HG02759 (cell line): ENCODE data around the gene RAB9A.
A peak's percentile ranks its signal among the peaks of the same experiment; 100 is the strongest.
"Not testable (repeated sequence)": the region's sequence is repeated elsewhere in the genome, so short reads cannot be mapped to it uniquely, and the experiment has no call there.

ENCODE experiments used
- ATAC-seq: cut with Tn5 transposase; IDR thresholded peaks from one replicate; pipeline ENCODE4 v1.9.1; 2021; ENCODE audit warnings: mild to moderate bottlenecking, moderate library complexity; ENCODE audit not compliant: unreplicated experiment

The RAB9A gene

DNA sequence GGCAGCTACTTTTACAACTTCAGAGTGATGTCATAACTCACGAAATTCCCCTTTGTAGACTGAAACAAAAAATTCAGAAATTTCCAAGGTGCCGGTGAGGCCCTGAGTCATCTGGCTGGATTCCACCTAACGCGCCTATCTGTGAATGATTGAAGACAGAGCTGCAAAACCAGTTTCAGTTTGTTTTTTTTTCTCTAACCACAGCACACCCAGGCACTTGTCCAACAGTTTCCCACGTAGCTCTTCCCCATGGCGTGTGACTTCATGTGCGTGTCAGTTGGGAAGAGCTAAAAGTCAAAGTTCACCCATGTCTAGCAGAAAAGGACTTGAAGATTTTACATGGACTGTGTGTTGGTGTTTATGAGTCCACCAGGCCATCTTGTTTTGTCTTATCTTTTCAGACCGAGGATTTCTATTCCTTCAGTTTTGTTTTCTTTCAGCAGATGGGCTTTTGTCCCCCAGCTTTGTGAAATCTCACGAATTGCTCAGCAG lies 19.6 kb upstream of the RAB9A start:
- peak; percentile 71 for ATAC-seq

DNA sequence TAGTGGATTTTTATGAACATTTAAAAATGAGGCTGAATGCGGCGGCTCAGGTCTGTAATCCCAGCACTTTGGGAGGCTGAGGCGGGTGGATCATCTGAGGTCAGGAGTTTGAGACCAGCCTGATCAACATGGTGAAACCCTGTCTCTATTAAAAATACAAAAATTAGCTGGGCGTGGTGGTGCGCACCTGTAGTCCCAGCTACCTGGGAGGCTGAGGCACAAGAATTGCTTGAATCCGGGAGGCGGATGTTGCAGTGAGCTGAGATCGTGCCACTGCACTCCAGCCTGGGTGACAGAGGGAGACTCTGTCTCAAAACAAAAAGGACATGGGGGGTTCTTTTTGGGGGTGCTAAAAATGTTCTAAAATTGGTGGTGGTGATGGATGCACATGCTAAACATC lies 19.2 kb upstream of the RAB9A start:
- ATAC-seq = not testable (repeated sequence)

DNA sequence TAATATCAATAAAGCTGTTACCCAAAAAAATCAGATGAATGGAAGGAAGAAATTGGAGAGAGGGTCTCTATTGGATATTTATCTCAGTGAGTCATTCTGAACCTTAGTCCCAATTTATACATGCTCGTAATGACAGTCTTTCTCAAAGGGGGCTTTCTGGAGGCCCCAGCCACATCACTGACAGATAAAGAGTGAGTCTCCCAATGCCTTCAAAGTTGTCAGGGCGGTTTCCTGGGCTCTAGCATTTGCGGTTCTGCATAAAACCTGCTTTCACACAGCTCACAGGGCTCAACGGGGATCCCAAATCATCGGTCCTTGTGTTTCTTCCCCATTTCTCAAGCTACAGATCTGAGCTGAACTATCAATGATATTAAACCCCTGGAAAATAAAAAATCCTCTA lies 18.7 kb upstream of the RAB9A start:
- ATAC-seq = no peak

DNA sequence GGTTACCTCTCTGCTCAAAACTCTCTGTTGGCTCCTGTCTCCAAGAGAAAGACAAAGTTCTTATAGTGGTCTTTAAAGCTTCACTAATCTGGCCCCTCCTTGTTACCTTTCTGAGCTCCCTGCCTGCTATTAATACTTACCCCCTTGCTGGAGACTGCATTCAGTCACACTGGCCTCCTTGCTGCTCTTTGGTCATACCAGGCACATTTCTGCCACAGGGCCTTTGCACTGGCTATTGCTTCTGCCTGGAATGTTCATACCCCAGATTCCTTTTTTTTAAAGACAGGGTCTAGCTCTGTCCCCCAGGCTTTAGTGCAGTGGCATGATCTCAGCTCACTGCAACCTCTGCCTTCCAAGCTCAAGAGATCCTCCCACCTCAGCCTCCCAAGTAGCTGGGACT lies 15.9 kb upstream of the RAB9A start:
- no peak for ATAC-seq

DNA sequence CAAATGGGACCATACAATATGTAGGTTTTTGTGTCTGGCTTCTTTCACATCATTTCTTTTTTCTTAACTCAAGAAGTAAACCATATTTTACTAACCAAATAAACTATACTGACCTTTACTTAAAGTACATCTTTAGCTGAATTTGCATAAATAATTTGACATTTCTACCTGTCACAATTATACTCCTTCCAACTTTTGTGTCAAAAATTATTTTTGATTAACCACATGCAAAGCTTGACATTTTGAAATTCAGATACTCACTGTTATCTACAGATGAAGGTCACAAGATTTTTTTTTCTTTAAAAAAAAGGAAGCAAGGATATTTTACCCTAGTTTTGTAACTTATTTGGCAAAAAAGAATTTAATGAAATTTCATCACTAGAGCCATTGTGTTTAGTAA lies 12.0 kb upstream of the RAB9A start:
- no peak for ATAC-seq

DNA sequence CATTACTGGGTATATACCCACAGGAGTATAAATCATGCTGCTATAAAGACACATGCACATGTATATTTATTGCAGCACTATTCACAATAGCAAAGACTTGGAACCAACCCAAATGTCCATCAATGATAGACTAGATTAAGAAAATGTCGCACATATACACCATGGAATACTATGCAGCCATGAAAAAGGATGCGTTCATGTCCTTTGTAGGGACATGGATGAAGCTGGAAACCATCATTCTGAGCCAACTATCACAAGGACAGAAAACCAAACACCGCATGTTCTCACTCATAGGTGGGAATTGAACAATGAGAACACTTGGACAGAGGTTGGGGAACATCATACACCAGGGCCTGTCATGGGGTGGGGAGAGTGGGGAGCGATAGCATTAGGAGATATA lies 9.2 kb upstream of the RAB9A start:
- not testable (repeated sequence) for ATAC-seq

DNA sequence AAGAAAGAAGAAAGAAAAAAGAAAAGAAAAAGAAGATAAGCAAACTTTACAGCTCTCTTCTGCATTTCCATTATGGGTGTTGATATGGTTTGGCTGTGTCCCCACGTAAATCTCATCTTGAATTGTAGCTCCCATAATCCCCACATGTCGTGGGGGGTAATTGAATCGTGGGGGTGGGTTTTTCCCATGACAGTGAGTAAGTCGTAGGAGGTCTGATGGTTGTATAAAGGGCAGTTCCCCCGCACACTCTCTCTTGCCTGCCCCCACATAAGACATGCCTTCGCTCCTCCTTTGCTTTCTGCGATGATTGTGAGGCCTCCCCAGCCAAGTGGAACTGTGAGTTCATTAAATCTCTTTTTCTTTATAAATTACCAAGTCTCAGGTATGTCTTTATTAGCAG lies 7.3 kb upstream of the RAB9A start:
- no peak for ATAC-seq

DNA sequence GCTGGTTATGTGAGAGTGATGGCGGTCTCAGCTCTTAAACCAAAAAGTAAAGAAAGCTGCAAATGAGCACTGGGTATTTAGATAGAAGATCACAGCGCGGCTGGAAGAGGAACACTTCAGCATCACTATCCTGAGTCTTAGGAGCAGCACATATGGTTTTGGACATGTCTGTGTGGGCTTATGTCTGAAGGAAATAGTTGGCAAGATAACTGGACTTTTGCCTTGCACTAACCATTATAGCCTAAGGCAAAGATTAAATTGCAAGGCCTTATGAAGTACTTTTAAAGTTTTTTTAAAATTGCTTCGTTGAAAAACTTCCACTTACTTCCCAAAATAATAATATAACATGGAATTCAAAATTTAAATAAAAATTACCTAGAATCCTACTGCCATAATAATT lies 4.6 kb upstream of the RAB9A start:
- ATAC-seq = no peak

DNA sequence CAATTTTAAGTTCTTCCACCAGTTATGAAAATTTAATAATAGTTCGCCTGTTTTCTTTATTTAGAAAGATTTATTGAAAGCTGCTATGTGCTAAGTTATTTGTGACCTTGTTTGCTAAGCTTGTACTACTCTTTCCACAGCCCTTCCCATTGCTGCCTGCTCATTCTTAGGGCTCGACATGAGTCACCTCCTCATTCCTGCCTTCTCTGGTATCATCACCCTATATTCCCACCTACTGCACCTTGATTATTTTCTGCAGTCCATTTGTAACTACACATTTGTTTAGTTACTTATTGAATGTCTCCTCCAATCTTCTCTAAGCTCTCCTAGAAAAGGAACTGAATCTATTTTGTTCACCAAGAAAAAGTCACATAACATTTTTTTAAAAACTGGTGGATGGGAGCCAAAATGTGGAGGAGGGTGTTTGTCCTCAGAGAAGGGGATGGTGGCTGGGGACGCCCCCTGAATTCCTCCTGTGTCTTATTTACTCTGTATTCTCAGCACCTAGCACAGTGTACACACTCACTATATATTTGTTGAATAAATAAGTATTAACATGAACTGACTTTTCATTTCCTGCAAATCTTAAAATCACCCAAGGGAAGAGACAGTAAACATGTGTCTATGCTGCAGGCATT lies 3.7 kb upstream of the RAB9A start:
- no peak for ATAC-seq

DNA sequence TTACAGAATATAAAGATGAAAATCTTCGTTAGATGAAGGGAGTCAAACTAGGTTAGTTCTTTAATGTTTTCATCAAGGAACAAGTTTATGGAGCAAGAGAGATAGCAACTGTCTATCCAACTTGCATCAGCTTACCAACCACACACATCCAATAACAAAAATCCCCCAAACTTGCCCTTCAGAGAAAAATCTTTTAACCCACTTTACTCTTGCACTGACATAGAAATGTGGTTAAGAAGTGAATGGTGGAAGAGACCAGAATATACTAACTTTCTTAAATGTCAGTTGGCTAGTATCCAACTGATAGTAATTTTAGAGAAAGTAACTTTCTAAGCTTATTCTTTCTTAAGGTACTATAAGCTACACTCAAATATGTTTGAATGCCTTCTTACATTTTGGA lies 1.7 kb upstream of the RAB9A start:
- no peak for ATAC-seq

DNA sequence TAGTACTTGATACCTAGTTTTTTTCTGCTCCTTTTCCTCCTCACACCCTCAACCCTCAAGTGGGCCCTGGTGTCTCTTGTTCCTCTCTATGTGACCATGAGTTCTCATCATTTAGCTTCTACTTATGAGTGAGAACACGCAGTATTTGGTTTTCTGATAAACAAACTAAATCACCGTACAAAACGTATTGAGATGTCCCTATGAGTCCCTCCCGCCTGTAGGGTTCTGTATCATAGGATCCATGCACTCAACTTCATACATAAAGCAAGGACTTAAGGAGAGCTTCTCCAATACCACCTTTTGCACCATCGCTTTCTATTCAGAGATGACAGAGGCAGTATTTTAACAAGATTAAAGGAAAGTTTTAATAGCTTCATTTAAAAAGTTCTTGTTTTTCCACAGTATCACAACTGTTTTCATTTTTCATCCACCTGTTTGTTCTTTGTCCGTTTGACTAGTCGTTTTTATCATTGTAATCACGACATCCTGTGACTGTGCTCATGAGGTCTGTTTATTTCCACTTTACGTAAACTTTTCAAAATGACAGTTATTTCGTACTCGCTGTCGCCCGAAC lies 457 bp upstream of the RAB9A start:
- no peak for ATAC-seq

DNA sequence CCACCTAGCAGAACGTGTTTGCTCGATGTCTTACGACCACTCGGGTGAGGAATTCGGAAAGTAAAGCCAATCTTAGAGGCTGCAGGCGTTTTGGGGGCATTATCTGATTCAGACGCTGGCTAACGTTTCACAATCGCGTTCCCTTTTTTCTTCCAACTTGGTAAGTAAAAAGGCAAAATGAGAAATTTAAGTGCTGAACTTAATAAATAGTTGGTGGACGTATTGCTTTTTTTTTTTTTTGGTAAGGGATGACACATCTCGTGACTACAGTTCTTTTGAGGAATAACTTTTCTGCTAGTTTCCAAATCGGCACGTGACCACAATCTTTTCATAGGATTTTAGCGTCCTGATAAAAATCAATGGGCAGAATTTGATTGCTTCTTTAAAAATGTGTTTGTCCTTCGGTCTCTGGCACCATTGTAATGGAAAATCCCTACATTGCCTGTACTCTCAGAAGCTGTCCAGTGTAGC lies 848 bp downstream of the RAB9A start:
- ATAC-seq = no peak

DNA sequence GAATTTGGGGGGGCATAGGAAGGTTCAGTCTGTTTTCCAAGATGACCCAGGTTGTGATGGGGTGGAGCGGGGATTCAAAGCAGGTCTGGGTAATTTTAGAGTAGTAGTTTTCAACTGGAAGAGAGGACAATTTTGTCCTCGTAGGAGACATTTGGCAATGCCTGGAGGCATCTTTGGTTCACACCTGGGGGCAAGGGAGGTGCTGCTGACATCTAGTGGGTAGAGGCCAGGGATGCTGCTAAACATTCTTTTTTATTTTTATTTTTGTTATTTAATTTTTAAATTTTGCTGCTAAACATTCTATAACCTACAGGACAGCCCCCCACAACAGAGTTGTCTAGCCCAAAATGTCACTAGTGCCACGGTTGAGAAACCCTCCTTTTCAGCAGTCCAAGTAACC lies 1.9 kb downstream of the RAB9A start:
- no peak for ATAC-seq

DNA sequence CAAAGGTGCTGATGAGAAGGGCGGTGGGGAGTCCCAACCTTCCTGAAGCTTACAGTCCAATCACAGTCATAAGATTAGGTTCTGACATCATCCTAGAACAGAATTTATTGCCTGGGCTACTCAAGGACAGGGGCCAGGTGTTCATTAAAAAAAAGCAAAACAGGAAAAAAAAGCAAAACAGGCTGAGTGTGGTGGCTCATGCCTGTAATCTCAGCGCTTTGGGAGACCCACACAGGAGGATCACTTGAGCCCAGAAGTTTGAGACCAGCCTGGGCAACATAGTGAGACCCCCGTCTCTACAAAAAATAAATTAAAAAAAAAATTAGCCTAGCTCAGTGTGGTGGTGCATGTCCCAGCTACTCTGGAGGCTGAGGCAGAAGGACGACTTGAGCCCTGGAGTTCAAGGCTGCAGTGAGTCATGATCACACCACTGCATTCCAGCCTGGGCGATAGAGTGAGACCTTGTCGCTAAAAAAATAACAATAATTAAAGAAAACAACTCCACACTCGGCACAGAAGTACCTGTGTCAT lies 3.0 kb downstream of the RAB9A start:
- ATAC-seq = no peak

DNA sequence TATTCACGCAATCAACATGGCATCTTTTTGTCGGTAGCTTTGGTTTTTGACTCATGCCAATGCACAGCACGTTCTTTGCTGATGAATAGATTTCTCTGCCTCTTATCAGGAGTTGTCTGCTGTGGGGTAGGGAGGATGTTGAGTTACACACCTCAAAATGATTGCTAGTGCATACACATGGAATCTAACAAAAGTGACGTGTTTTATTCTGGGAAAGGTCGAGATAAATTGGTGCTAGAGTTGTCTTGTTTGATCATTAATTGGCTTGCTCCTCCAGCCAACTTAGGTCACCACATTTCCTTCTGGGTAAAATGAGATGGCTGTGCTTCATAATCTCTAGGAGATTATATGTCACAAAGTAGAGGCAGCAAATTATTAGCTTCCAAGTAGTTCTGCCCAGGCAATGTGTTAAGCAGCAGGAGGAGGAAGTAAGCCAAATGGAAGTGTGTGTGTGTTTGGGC lies 3.9 kb downstream of the RAB9A start:
- no peak for ATAC-seq

DNA sequence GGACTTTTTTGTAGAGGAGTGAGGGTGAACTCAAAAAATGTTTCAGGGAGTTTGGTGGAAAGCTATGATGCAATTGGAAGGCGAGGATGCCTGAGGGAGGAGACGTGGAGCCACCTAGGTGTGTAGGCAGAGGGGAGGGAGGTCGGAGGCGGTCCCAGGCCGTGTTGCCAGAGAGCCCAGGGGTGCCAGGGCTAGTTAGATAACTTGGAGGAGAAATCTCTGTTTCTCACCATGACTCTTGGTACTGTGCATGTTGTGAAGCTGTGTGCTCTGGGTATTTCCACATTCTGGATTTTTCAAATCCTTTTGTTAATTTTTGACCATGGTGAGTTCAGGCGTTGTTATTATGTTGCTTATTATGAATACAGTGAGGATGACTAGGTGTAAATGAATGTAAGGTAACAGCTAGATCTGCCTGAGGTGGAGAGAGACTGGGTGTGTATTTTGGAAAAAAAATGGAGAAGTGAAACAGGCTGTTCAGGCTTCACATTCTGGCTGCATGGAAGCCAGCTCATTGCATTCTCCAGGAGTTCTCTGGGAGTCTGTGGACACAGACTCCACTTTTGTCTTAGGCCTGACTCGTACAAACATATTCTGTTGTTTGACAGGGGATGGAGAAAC lies 4.5 kb downstream of the RAB9A start:
- no peak for ATAC-seq

DNA sequence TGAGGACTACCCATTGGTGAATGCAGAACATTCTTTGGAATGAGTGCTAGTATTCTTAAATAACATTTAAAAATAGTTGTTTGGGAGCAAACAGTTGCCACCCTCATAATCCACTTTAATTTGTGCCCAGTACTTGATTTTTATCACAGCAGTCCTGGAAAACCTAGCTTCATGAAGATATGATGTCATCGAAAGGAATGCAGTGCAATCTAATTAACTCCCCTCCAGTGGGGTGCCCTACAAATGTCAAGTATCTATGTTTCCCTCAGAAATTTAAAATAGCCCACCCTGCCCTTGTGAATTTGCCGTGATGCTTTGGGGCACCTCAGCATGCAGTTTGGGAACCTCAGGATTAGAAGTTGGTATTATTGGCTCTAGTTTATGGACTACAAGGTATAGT lies 5.4 kb downstream of the RAB9A start:
- no peak for ATAC-seq

DNA sequence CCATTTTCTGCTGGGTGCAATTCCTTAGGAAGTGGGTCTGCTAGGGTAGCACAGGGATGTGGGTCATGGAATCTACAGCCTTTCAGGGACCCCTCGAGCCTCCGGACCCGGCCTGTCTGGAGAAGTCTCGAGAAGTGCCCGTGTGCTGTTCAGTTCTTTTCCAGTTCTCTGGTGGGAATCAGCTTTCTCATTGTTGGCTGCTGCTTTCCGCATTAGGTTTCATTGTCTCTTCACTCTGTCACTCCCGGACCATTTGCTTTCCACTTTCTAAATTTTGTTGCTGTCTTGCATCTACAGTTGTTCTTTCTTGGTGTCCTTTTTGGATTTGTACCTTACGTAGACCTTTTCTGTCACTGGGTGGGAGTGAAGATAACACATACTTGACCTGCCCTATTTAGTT lies 6.1 kb downstream of the RAB9A start:
- no peak for ATAC-seq

DNA sequence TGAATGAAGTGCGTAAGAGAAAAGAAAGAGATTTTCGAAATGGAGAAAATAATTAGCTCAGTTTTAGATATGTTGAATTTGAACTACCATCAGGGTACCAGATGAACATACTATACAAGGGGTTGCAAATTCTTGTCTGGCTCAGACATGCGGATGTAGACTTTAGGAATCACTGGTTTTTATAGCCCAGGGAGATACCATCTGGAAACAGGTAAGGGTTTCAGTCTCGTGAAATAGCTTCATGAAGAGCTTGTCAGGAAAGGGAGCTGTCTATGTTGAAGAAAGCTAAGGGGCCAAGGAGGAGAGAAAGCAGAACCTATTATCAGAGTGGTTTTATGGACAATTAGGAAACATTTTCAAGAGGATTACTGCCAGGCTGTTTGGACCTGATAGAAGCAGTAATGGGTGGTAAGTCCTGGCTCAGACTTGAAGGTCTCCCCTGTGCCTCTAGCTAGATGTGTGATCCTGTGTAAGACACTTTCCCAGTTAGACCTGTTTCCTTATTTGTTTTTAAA lies 6.7 kb downstream of the RAB9A start:
- no peak for ATAC-seq

DNA sequence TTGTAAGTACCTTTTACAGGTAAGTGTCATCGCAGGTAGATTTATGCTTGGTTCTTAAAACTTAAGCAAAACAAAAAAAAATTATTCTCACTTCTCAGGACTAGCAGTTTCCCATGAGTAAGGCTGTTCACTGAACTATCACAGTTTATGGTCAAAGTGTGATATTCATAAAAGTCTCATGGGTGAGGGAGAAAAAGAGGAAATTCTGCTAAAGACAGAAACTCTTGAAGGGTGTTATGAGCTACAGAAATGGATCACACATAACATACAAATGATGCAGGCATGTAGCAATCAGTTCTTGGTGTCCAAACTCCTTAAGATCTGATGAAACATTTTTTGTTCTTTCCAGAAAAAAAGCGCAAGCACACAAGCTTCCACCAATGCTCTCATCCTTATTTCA lies 8.5 kb downstream of the RAB9A start:
- ATAC-seq = peak; percentile 52

DNA sequence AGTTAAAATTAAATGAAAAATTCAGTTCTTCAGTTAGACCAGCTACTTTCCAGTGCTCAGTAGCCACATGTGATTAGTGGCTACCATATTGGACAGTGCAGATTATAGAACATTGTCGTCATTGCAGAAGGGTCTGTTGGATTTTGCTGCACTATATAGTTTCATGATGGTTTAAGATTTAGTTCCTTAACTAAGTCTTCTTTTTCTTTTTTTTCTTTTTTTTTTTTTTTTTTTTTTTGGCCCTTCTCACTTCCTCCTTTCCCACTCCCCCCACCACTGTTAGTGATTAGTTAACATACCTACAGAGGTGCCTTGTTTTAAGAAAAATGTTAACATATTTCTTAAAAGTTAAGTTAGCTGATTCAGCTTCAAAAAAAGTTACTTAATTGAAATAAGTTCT lies 9.0 kb downstream of the RAB9A start:
- peak; percentile 11 for ATAC-seq

DNA sequence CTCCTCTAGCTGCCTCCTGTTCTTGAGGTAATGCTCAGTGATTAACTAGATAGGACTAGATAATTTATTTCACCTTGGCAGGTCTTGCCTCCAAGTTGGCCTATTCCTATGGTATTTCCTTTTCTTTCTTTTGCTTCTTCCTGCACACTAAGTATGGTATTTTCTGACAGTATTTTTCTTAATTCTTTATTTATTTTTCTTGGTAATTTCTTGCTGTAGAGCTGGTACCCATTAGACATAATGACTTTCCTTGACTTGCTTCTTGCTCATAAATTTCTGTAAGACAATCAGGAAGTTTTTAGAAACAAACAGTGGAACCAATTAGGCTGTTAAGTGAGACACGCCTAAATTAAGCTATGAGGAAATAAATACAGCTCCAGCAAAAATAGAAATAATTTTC lies 9.5 kb downstream of the RAB9A start:
- no peak for ATAC-seq
